Fibroblast of mammary gland (primary cell): ENCODE measurements around the gene GALK1.

ENCODE experiments used
- DNase-seq: peaks from one replicate; pipeline ENCODE4 v3.0.0-alpha.2; 2010; ENCODE audit warnings: low read depth
- H3K4me3 ChIP-seq: 2 replicates; pipeline ENCODE4 v1.5.1; 2011; ENCODE audit warnings: low read depth, mild to moderate bottlenecking, low read length, moderate library complexity; ENCODE audit not compliant: control insufficient read depth
- CTCF ChIP-seq: conservative IDR thresholded peaks from 2 replicates; pipeline ENCODE4 v1.5.1; 2011; ENCODE audit warnings: low read depth, low read length, inconsistent platforms; ENCODE audit not compliant: control insufficient read depth, insufficient read depth

The GALK1 gene

GRCh38 chr17:75722076-75722475 lies 42.9 kb downstream of the GALK1 start:
- H3K4me3 ChIP-seq: no peak overlapping the region
- no peak for DNase-seq
- no peak for TF ChIP-seq CTCF

- no peak overlapping the region for H3K4me3 ChIP-seq
- no peak for TF ChIP-seq CTCF
- DNase-seq: no peak
These were observed 43.5 kb downstream of the GALK1 start for GRCh38 chr17:75721463-75722011.

GRCh38 chr17:75720656-75721462 lies 44.1 kb downstream of the GALK1 start, which contains the start of gene ITGB4:
Gene ITGB4, plus strand, starts transcription at chr17:75721459. Its CDS starts 3,245 bp downstream, at chr17:75724704.
- DNase-seq: no peak
- H3K4me3 ChIP-seq: no peak within 1 kb of the TSS
- no peak for TF ChIP-seq CTCF

- no peak for DNase-seq
- no peak overlapping the region for H3K4me3 ChIP-seq
- TF ChIP-seq CTCF: no peak
These were observed 45.3 kb downstream of the GALK1 start for GRCh38 chr17:75719732-75720131.

- no peak overlapping the region for H3K4me3 ChIP-seq
- no peak for DNase-seq
- no peak for TF ChIP-seq CTCF
These were observed 52.5 kb downstream of the GALK1 start for GRCh38 chr17:75712446-75712845.
